ENCODE data around the gene ABCC5.

The ABCC5 gene

DNA sequence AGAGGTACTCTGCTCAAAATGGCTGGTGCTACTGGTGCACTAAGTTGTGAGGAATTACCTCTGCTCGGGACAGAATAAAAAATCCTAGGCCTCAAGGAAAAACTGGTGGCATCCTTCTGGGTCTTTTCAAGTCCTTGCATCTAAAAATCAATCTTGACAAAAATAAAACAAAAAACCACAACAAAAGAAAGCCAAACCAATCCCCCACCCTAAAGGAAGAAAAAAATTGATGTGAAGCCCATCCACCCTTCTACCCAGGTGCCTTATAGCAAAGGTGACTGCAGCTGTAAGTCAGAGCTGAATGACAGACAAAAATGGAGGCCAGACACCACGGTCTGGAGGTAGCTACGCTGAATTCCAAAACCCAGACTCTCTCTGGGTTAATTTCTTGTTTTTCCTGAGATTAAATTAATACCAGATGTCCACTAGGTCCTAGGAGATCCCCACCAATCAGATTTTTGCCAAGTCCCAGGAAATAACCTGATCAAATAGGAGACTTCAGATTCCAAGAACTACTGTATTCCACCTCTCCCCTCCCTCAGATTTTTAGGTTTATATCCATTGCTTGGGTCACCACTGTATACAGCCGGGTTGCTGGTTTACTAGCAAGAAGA, 33.5 kb downstream of the ABCC5 start:
- no peak overlapping the region for H3K27ac ChIP-seq

GRCh38 chr3:183981990-183982644, 35.6 kb downstream of the ABCC5 start:
- H3K4me3 ChIP-seq: no peak overlapping the region
- H3K27ac ChIP-seq: no peak overlapping the region

More for the DNA sequence above, 33.5 kb downstream of the ABCC5 start:
- no peak overlapping the region for H3K4me3 ChIP-seq

DNA sequence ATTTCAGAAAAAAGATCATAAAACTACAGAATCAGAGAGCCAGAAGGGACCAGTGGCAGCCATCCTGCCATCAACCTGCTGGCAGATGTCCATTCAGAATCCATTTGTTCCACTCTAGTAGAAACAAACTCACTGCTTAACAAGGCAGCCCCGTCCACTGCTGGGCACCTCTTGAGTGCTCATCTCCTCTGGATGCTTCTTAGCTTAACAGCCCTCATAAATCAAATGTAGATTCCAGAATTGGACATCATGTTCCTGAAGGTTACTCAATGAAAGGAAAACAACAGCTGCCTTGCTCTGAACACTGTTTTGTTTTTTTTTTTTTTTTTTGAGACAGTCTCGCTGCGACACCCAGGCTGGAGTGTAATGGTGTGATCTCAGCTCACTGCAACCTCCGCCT, 37.3 kb downstream of the ABCC5 start:
- H3K27ac ChIP-seq: no peak overlapping the region
- no peak overlapping the region for H3K4me3 ChIP-seq

DNA sequence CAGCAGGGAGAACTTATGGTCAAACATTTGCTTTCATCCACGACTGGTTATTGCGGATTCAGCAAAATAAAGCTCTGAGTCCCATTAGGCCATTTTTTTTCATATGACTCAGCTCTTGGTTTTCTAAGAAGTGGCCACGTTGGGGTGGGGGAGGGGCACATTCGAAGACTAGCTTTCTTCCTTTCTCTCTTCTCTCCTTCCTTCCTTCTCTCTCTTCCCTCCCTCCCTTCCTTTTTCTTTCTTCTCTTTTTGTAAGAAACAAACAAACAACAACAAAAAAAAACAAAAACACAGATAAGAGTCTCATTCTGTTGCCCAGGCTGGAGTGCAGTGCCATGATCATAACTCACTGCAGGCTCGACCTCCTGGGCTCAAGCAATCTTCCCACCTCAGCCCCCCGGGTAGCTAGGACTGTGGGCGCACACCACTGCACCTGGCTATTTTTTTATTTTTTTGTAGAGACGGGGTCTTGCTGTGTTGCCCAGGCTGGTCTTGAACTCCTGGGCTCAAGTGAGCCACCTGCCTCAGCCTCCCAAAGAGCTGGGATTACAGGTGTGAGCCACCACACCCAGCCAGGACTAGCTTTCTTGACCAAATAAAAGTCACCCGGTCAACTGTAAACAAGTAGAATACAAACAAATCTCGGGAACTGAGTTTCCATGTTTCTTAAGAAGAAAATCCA, 41.6 kb downstream of the ABCC5 start:
- peak overlapping the region in 1 of 21 experiments; percentile 43 for H3K27ac ChIP-seq

DNA sequence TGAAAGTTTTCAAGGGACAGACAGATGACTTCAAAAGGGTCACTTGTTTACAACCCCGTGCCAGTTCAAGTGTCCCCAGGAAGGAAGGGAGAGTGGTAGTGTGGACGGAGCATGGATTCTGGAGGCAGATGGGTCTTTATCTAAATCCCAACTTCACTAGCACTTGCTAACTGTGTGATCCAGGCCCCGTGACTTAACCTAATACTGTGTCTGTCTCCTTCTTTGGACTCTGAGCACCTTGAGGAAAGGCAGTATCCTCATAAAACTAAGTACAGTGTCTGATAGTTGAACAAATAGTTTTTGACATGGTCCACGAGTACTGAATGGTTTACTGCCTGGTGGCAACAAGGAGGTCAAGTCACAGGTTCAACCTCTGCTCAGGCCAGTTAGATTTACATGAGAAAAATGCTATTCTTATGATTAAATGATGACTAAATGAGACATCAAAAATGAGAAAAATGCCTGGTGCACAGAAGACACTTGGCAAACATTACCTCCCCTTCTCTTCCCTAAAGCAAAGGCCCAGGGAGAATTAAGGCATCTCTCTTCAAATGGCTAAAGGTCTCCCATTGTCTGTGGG, 48.9 kb downstream of the ABCC5 start:
- no peak overlapping the region for H3K27ac ChIP-seq
- H3K4me3 ChIP-seq: no peak overlapping the region

More for the DNA sequence above, 41.6 kb downstream of the ABCC5 start:
- H3K4me3 ChIP-seq: no peak overlapping the region

GRCh38 chr3:183967693-183968092, 50.0 kb downstream of the ABCC5 start:
- Histone ChIP-seq H3K4me3 (no peak overlapping the region), H3K27ac (no peak overlapping the region)

DNA sequence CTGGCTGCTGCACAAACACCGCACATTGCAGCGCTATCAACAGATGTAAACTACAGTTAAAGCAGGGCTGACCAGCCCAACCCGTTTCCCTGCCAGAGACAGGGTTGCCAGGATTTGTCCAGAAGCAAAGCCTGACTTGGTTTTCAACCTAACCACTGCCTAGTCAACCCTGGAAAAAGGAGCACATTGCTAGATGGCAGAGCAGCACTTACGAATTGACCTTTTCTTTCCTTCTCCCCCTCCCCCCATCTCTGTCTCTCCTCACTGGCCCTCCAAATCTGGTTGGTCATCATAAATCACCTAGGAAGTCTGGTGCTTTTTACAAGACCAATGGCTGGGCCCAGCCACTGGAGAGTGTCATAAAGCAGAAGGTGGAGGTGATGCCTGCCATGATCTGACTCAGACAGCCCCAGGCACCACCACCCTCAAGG, 51.3 kb downstream of the ABCC5 start:
- Histone ChIP-seq H3K27ac (no peak overlapping the region), H3K4me3 (no peak overlapping the region)

GRCh38 chr3:183962807-183963206, 54.9 kb downstream of the ABCC5 start:
- Histone ChIP-seq H3K4me3 (no peak overlapping the region), H3K27ac (no peak overlapping the region)

GRCh38 chr3:183959214-183959613, 58.5 kb downstream of the ABCC5 start:
- peak overlapping the region in 13 of 21 experiments; percentile 11 to 75 (median 47) for H3K27ac ChIP-seq
- no peak overlapping the region for H3K4me3 ChIP-seq

DNA sequence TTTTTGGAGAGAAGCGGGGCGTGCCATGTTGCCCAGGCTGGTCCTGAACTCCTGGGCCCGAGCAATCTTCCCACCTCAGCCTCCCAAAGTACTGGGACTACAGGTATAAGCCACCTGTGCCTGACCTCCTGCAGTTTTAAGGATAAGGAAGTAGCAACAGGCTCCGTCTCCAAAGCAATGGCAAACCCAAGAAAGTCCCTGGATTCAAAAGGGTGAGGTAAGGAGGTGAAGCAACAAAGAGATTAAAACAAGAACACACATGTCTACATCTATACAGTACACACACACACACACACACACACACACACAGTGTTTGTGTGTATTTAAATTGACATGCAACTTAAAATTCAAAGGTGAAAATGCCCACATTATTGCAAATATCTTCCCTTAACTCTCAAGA, 58.9 kb downstream of the ABCC5 start:
- Histone ChIP-seq H3K4me3 (no peak overlapping the region), H3K27ac (peak overlapping the region in 15 of 21 experiments; percentile 4 to 75 (median 51))

- Histone ChIP-seq H3K4me3 (no peak overlapping the region), H3K27ac (peak overlapping the region in 12 of 21 experiments; percentile 4 to 75 (median 49))
Measured at GRCh38 chr3:183958226-183958625, 59.5 kb downstream of the ABCC5 start.

DNA sequence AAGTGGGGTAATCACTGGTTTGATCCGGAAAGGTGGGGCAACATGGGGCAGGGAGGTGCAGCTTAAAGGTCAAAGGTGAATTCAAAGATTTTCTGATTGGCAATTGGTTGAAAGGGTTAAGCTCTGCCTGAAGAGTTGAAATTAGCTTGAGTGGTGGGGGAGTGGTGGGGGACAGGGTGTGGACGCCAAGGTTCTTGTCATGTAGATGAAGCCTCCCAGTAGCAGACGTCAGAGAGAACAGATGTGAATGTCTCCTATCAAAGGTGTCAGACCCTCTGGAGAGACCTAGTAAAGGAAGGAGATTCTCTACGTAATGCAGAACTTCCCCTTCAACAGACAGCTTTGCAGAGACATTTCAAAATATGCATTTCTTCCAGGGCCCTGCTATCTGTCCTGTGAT, 62.8 kb downstream of the ABCC5 start:
- Histone ChIP-seq H3K4me3 (no peak overlapping the region), H3K27ac (no peak overlapping the region)

DNA sequence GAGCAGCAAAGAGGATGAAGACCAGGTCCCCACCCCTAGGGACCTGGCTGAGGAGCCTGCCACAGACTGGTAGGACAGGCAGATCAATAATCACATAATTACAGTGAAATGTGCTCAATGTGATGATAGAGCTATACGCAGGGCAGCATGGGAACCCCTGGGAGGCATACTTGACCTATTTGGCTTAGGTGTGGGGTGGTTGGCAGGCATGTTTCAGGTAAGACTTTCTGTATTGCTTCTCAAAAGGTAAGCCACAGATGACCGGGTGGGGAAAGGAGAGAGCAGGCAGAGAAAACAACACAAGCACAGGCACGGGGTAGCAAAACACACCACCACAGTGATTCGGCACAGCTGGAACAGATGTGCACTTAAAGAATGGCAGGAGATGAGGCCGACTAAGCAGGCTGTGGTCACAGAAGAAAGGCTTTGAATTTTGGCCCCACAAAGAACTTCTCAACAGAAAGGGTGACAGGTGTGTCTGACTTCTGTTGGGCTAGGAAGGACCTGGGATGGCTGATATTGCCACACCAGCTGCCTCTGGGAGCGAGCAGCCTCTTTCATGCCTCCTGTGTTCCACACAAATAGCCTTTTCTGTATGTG, 64.1 kb downstream of the ABCC5 start:
- H3K4me3 ChIP-seq: no peak overlapping the region
- peak overlapping the region in 1 of 21 experiments; percentile 3 for H3K27ac ChIP-seq

DNA sequence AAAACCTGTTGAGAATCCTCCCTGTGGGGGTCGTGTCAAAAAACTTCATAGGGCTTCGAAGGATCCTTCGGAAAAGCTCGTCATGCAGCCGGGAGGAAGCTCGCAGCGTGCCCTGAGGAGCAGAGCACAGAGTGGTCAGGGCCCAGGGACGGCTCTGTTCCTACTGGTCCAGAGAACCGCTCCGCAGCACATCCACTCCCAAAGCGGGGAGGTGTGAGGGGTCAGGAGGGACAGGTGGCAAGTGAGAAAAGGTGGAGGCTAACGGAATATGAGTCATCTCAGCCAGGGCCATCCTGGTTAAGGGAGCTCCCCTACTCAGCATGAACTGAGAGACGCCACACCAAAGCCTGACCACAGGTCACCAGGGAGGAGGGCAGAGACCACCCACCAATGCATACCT, 66.2 kb downstream of the ABCC5 start:
- Histone ChIP-seq H3K27ac (no peak overlapping the region), H3K4me3 (no peak overlapping the region)

DNA sequence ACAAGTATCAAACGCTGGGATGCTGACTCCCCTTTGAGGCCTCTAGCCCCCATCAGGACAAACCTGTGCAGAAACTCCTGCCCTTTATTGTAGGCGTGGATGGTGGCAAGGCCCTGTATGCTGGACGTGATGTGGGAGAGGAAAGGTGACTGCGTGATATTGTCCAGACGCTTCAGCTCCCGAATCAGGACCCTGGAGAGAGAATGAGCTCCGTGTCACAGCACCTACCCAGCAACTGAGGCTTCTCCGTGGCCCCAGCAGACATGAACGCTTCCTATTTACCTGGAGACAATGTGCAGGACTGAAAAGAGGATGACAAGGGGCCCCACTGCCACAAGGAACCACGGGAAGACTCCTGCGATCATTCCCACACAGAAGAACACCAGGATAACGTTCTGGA, 68.0 kb downstream of the ABCC5 start:
- no peak overlapping the region for H3K4me3 ChIP-seq

GRCh38 chr3:183946037-183946436, 71.6 kb downstream of the ABCC5 start:
- H3K4me3 ChIP-seq: no peak overlapping the region
- H3K27ac ChIP-seq: no peak overlapping the region

More for the DNA sequence above, 68.0 kb downstream of the ABCC5 start:
- no peak overlapping the region for H3K27ac ChIP-seq

DNA sequence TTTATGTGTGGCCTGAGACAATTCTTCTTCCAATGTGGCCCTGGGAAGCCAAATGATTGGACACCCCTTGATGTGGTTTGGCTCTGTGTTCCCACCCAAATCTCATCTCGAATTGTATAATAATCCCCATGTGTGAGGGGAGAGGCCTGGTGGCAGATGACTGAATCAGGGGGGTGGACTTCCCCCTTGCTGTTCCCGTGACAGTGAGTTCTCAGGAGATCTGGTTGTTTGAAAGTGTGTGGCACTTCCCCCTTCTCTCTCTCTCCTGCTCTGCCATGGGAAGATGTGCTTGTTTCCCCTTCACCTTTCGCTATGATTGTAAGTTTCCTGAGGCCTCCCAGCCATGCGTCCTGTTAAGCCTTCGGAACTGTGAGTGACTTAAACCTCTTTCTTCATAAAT, 72.9 kb downstream of the ABCC5 start:
- Histone ChIP-seq H3K27ac (no peak overlapping the region), H3K4me3 (no peak overlapping the region)

DNA sequence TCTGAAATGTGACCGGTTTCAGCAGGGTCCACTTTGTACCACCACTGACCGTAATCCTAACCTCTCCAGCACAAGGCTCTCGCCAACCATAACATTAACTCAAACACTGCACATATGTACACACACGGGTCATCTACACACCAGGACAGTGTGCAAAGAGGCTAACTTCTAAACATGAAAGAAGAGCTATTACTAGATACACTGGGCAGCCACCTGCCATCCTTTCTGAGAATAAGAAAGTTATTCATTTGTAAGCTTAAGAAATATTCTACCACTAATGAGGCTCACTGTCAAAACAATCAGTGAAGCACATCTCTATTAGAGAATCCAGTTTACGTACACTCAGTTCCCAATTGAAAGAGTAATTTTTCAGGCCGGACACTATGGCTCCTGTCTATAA, 73.9 kb downstream of the ABCC5 start:
- H3K27ac ChIP-seq: no peak overlapping the region
- no peak overlapping the region for H3K4me3 ChIP-seq

- no peak overlapping the region for H3K4me3 ChIP-seq
- no peak overlapping the region for H3K27ac ChIP-seq
Measured at GRCh38 chr3:183941216-183941615, 76.5 kb downstream of the ABCC5 start.

DNA sequence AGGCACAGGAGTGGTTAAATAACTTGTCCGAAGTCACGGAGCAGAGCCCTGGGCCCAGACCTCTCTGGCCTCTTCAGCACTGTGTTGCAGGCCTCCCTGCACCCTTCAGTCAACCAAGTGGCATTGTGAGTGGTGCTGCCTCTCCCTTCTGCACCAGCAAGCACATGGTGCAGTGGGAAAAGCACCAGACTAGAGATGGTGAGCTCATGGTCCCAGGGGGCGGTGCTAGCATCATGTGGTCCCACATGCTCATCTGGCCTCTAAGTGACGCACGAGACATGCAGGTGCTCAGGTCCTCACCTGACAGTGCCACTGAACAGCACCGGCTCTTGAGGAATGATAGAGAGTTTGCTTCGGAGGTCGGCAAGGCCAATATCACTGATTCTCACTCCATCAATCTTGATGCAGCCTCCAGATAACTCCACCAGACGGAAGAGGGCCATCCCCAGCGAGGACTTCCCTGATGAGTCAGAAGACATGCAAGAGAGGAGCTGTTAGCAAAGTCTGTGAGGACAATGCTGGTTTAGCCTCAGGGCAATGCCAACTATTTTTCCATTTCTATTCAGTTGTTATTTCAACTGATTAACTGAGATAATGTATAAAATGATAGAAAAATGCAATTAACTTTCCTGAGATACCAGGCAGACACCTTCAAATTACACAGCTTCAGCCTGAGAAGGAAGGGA, 79.9 kb downstream of the ABCC5 start:
- Histone ChIP-seq H3K27ac (no peak overlapping the region), H3K4me3 (no peak overlapping the region)
